Measurements from ENCODE around the gene DOCK7.
"Not testable (repeated sequence)": the region's sequence is repeated elsewhere in the genome, so short reads cannot be mapped to it uniquely, and the experiment has no call there.

DNA sequence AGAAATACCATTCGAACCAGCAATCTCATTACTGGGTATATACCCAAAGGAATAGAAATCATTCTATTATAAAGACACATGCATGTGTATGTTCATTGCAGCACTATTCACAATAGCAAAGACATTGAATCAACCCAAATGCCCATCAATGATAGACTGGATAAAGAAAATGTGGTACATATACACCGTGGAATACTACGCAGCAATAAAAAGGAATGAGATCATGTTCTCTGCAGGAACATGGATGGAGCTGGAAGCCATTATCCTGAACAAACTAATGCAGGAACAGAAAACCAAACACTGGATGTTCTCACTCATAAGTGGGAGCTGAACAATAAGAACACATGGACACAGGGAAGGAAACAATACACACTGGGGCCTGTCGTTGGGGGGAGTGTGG, 116.7 kb downstream of the DOCK7 start:
- TF ChIP-seq, protein P1, sequence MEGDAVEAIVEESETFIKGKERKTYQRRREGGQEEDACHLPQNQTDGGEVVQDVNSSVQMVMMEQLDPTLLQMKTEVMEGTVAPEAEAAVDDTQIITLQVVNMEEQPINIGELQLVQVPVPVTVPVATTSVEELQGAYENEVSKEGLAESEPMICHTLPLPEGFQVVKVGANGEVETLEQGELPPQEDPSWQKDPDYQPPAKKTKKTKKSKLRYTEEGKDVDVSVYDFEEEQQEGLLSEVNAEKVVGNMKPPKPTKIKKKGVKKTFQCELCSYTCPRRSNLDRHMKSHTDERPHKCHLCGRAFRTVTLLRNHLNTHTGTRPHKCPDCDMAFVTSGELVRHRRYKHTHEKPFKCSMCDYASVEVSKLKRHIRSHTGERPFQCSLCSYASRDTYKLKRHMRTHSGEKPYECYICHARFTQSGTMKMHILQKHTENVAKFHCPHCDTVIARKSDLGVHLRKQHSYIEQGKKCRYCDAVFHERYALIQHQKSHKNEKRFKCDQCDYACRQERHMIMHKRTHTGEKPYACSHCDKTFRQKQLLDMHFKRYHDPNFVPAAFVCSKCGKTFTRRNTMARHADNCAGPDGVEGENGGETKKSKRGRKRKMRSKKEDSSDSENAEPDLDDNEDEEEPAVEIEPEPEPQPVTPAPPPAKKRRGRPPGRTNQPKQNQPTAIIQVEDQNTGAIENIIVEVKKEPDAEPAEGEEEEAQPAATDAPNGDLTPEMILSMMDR (IDR thresholded peaks at IDR 0.05), result not testable (repeated sequence)
- TF ChIP-seq POLR2A, POLR2AphosphoS5 (IDR thresholded peaks at IDR 0.05): not testable (repeated sequence)

Data from breast epithelium (tissue), 3 donors.